ENCODE results near the gene KRTAP10-11. TPM values are rescaled to one million over a fixed set of nuclear protein-coding genes. Genes with fewer than 3 reads are reported as not detected.

KRTAP10-11 gene
- total RNA-seq, 1 donor from 2014 or later = not detected

- intact Hi-C loops (cut with DNase I) = no loop called here
- no peak overlapping the region for H3K27ac ChIP-seq
- DNase-seq = no peak
- ATAC-seq = no peak
- no peak for TF ChIP-seq CTCF (IDR thresholded peaks at IDR 0.05)
- H3K4me3 ChIP-seq = no peak overlapping the region
- no peaks in the 10 kb centered on the region for H3K36me3 ChIP-seq
- H3K27me3 ChIP-seq = peaks cover 27% of the 10 kb centered on the region
- no peaks in the 10 kb centered on the region for H3K4me1 ChIP-seq
- peaks cover 9% of the 10 kb centered on the region for H3K9me3 ChIP-seq
Measured at GRCh38 chr21:44695641-44696040, 49.4 kb downstream of the KRTAP10-11 start.

GRCh38 chr21:44696572-44696971, 50.4 kb downstream of the KRTAP10-11 start:
- no peaks in the 10 kb centered on the region for H3K36me3 ChIP-seq
- ATAC-seq = no peak

More at GRCh38 chr21:44696572-44696971, 50.4 kb downstream of the KRTAP10-11 start:
- Histone ChIP-seq H3K27me3 (peaks cover 27% of the 10 kb centered on the region), H3K9me3 (peaks cover 9% of the 10 kb centered on the region), H3K27ac (no peak overlapping the region), H3K4me1 (no peaks in the 10 kb centered on the region), H3K4me3 (no peak overlapping the region)
- no peak for TF ChIP-seq CTCF (IDR thresholded peaks at IDR 0.05)
- DNase-seq = no peak
- intact Hi-C loops (cut with DNase I) = no loop called here

Other genes with a start within 250 kb of the KRTAP10-11 start
- 3.6 TPM for gene LRRC3, start 190.9 kb upstream of the KRTAP10-11 start, total RNA-seq
- not detected for gene KRTAP10-1, start 106.2 kb upstream of the KRTAP10-11 start, total RNA-seq
- not detected for gene KRTAP10-2, start 94.9 kb upstream of the KRTAP10-11 start, total RNA-seq
- not detected for gene KRTAP10-3, start 87.6 kb upstream of the KRTAP10-11 start, total RNA-seq
- gene KRTAP10-4, start 72.7 kb upstream of the KRTAP10-11 start, total RNA-seq = not detected
- not detected for gene KRTAP10-5, start 65.8 kb upstream of the KRTAP10-11 start, total RNA-seq
- gene KRTAP10-6, start 53.9 kb upstream of the KRTAP10-11 start, total RNA-seq = not detected
- gene KRTAP10-7, start 45.8 kb upstream of the KRTAP10-11 start, total RNA-seq = not detected
- not detected for gene KRTAP10-8, start 34.3 kb upstream of the KRTAP10-11 start, total RNA-seq
- not detected for gene KRTAP10-9, start 19.3 kb upstream of the KRTAP10-11 start, total RNA-seq
- gene KRTAP10-10, start 9.1 kb upstream of the KRTAP10-11 start, total RNA-seq = not detected
- not detected for gene KRTAP12-4, start 8.2 kb downstream of the KRTAP10-11 start, total RNA-seq
- not detected for gene KRTAP12-3, start 11.5 kb downstream of the KRTAP10-11 start, total RNA-seq
- gene KRTAP12-2, start 20.5 kb downstream of the KRTAP10-11 start, total RNA-seq = not detected
- gene KRTAP12-1, start 35.7 kb downstream of the KRTAP10-11 start, total RNA-seq = not detected
- not detected for gene KRTAP10-12, start 50.8 kb downstream of the KRTAP10-11 start, total RNA-seq
- gene TSPEAR, start 65.2 kb downstream of the KRTAP10-11 start, total RNA-seq = 0.23 TPM
- gene UBE2G2, start 155.4 kb downstream of the KRTAP10-11 start, total RNA-seq = 78.8 TPM
- gene SUMO3, start 171.6 kb downstream of the KRTAP10-11 start, total RNA-seq = 85.0 TPM
- gene PTTG1IP, start 227.3 kb downstream of the KRTAP10-11 start, total RNA-seq = 244 TPM

Measured in upper lobe of right lung (tissue), 1 donor.